ENCODE measurements around the gene ANGEL1. TPM values are rescaled to one million over a fixed set of nuclear protein-coding genes. Genes with fewer than 3 reads are reported as not detected.

The ANGEL1 gene
- total and polyA plus RNA-seq, 2 of the 8 experiments (the other 6 are each of a cell fraction or from before 2014, with no cell fraction given), result 26.8 to 27.2 TPM

GRCh38 chr14:76784266-76784874 lies 28.3 kb downstream of the ANGEL1 start (continued):
- TF ChIP-seq HDAC6 (IDR thresholded peaks at IDR 0.05; ENCODE audit: low read depth, low read length) (no peak), CBX8 (IDR thresholded peaks at IDR 0.05; ENCODE audit: borderline replicate concordance, low read depth, low read length) (no peak), SP1 (IDR thresholded peaks at IDR 0.05; ENCODE audit: low read depth, low read length) (no peak), POU5F1 (IDR thresholded peaks at IDR 0.05; ENCODE audit: low read depth, low read length) (no peak), BACH1 (IDR thresholded peaks at IDR 0.05; ENCODE audit: low read length) (no peak)

All from H1 (cell line).